ENCODE measurements around the gene SLC52A1.

SLC52A1 gene

GRCh38 chr17:4987767-4988567 lies 47.3 kb downstream of the SLC52A1 start:
- DNase-seq (ENCODE audit: low read depth), result no peak

- DNase-seq (ENCODE audit: low read depth), result peak; percentile 85
Observed at GRCh38 chr17:4986951-4987766, 48.1 kb downstream of the SLC52A1 start, which contains the start of gene CAMTA2. TSS of gene CAMTA2 (minus strand) at chr17:4987675. CDS start at chr17:4986222, 1,453 bp downstream.

- no peak for DNase-seq (ENCODE audit: low read depth)
Observed at GRCh38 chr17:4986403-4986802, 48.8 kb downstream of the SLC52A1 start.
